Breast epithelium (tissue), 3 donors: ENCODE data around the gene SMURF1.

Experiments used
- POLR2AphosphoS5 ChIP-seq, 3 donors: sonication (generic); formaldehyde crosslinking; IDR thresholded peaks; one replicate each; pipeline ENCODE4 v1.6.1; 2017; ENCODE audit warnings: antibody characterized with exemption in 3 of 3
- TF ChIP-seq, protein P1 (sequence below), 3 donors: fragments of 450-650 bp; IDR thresholded peaks; one replicate each; pipeline ENCODE4 v1.5.1; 2016 to 2017; ENCODE audit warnings: antibody characterized with exemption in 3 of 3, mild to moderate bottlenecking in 3 of 3, moderate library complexity in 3 of 3

DNA sequence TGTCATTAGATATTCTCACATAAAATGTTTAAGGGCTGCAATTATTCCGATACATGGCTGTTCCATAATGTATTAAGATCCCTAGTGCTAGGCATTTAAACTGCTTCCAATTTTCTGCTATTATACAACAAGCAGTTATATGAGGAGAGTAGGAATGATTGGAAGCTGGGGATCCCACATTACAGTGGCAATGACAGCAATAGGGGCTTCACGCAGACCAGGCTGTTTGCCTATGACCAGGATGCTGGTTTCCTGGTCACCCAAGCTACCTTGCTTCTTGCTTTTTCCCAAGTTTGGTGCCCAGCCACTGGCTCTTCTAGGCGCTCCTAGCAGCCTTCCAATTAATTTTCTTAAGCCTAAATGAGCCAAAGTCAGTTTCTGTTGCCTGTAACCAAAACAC, 39.3 kb downstream of the SMURF1 start:
- no peak for TF ChIP-seq POLR2AphosphoS5 (IDR thresholded peaks at IDR 0.05)
- TF ChIP-seq, protein P1, sequence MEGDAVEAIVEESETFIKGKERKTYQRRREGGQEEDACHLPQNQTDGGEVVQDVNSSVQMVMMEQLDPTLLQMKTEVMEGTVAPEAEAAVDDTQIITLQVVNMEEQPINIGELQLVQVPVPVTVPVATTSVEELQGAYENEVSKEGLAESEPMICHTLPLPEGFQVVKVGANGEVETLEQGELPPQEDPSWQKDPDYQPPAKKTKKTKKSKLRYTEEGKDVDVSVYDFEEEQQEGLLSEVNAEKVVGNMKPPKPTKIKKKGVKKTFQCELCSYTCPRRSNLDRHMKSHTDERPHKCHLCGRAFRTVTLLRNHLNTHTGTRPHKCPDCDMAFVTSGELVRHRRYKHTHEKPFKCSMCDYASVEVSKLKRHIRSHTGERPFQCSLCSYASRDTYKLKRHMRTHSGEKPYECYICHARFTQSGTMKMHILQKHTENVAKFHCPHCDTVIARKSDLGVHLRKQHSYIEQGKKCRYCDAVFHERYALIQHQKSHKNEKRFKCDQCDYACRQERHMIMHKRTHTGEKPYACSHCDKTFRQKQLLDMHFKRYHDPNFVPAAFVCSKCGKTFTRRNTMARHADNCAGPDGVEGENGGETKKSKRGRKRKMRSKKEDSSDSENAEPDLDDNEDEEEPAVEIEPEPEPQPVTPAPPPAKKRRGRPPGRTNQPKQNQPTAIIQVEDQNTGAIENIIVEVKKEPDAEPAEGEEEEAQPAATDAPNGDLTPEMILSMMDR (IDR thresholded peaks at IDR 0.05), result no peak
